Activated CD4-positive, alpha-beta memory T cell treated with anti-CD3 and anti-CD28 coated beads, Interleukin-2, amount 10 ng/mL, durations not matched to agents 7 days and 5 days (primary cell): ENCODE measurements around the gene MMP11. TPM values are rescaled to one million over a fixed set of nuclear protein-coding genes. Genes with fewer than 3 reads are reported as not detected.

Source experiments
- CTCF ChIA-PET: fragments of 350-600 bp; sonication (Branson Sonifier 250); formaldehyde crosslinking; loops from one replicate; lab custom pipeline; 2021; ENCODE audit warnings: antibody characterized with exemption, inconsistent platforms; lab: Charles Lee
- POLR2A ChIA-PET: fragments of 350-600 bp; sonication (Branson Sonifier 250); formaldehyde crosslinking; loops from one replicate; lab custom pipeline; 2021; ENCODE audit warnings: antibody characterized with exemption; lab: Charles Lee
- DNase-seq: peaks from one replicate; pipeline ENCODE4 v3.0.0-alpha.2; 2020
- H3K27ac Mint-ChIP-seq: one replicate; pipeline ENCODE4 v1.8.0; 2021; ENCODE audit warnings: mild to moderate bottlenecking, mixed read lengths
- H3K27me3 Mint-ChIP-seq: one replicate; pipeline ENCODE4 v1.8.0; 2021; ENCODE audit warnings: mixed read lengths
- H3K36me3 Mint-ChIP-seq: one replicate; pipeline ENCODE4 v1.8.0; 2021; ENCODE audit warnings: low read depth, mixed read lengths
- H3K4me1 Mint-ChIP-seq: one replicate; pipeline ENCODE4 v1.8.0; 2021; ENCODE audit warnings: mixed read lengths
- H3K4me3 Mint-ChIP-seq: one replicate; pipeline ENCODE4 v1.8.0; 2021; ENCODE audit warnings: mild to moderate bottlenecking, mixed read lengths
- H3K9me3 Mint-ChIP-seq: one replicate; pipeline ENCODE4 v1.8.0; 2021; ENCODE audit warnings: mixed read lengths
- total RNA-seq, 2 experiments: library from RNA; stranded (reverse); gene quantifications; one replicate each; pipeline ENCODE4 v1.2.3, GENCODE V29; 2021

Gene MMP11
- total RNA-seq, 2 experiments from 2014 or later: 0.20 to 0.28 TPM

DNA sequence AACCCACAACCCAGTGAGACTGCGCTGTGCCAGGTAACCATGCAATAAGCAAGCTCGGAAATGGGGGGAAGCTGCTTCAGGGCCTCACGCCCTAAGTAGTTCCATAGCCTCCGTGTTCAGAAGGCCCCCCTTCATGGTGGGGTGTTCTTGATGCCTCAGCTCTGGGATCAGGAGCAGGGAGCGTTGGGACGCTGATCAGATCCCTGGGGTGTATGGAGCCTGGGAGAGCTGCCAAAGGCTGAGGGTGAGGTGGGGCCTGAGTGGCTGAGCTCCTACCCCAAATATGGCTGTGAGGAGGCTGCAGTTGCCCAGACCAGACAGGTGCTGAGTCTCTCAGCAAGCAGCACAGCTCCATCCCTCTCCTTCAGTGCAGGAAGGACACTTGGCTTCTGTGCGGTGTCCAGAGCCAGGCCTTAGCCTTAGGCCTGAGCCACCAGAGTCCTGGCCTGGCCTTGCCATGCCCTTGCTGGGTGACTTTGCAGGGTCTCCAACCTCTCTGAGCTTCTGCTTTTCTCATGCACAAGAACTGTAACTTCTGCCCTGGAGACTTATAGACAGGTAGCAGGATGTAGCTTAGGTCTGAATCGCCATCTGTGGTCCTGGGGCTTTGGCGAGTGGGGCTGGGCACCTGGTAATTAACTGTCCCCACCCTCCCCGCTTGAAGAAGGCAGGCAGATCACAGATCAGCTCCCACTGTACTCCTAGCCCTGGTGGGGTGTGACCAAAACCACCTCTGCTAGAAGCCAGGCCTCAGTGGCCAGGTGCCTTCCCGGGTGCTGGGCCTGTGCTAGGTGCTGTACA lies 5.3 kb downstream of the MMP11 start:
- H3K4me3 Mint-ChIP-seq: no peak overlapping the region
- no peak for DNase-seq
- H3K9me3 Mint-ChIP-seq: no peaks in the 10 kb centered on the region
- peaks cover 15% of the 10 kb centered on the region for H3K27me3 Mint-ChIP-seq
- no peaks in the 10 kb centered on the region for H3K36me3 Mint-ChIP-seq
- H3K4me1 Mint-ChIP-seq: peaks cover 5% of the 10 kb centered on the region
- ChIA-PET CTCF (no interaction called here), POLR2A (interaction anchor here (1.1 kb wide), 1 partner anchor 11 kb away, joined by 3 read pairs; no protein-coding TSS in a partner anchor)
- H3K27ac Mint-ChIP-seq: no peak overlapping the region

DNA sequence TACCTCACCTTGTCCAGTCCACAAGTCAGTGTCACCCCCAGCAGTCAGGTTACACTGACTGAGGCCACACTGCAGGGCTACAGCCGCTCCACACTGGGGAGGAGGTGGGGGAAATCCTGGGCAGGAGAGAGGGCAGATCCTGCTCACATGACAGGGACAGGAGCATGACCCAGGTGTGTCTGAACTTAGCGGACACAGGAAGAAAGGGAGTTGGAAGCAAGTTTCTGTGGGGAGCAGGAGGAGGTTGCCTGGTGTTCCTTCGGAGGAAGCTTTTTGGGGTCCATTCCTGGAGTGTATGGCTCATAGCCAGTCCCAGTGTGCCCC lies 5.9 kb downstream of the MMP11 start:
- H3K4me3 Mint-ChIP-seq: no peak overlapping the region

DNA sequence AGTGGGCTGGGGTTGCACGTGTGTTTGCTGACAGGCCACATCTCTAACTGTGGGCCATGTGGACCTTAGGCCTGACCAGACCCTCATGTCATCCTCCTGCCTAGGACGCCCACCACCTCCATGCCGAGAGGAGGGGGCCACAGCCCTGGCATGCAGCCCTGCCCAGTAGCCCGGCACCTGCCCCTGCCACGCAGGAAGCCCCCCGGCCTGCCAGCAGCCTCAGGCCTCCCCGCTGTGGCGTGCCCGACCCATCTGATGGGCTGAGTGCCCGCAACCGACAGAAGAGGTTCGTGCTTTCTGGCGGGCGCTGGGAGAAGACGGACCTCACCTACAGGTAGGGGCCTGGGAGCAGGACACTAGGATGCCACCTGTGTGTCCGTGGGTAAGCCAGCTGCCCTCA lies 6.4 kb downstream of the MMP11 start:
- H3K36me3 Mint-ChIP-seq: no peaks in the 10 kb centered on the region
- H3K4me3 Mint-ChIP-seq: no peak overlapping the region
- DNase-seq: no peak
- ChIA-PET POLR2A (no interaction called here), CTCF (no interaction called here)
- H3K27ac Mint-ChIP-seq: no peak overlapping the region
- H3K9me3 Mint-ChIP-seq: no peaks in the 10 kb centered on the region
- H3K4me1 Mint-ChIP-seq: no peaks in the 10 kb centered on the region
- H3K27me3 Mint-ChIP-seq: peaks cover 5% of the 10 kb centered on the region

More for the DNA sequence above, 5.9 kb downstream of the MMP11 start:
- Mint-ChIP-seq H3K36me3 (no peaks in the 10 kb centered on the region), H3K4me1 (no peaks in the 10 kb centered on the region), H3K27ac (no peak overlapping the region), H3K27me3 (peaks cover 10% of the 10 kb centered on the region), H3K9me3 (no peaks in the 10 kb centered on the region)
- DNase-seq: no peak
- ChIA-PET CTCF (no interaction called here), POLR2A (interaction anchor here (1.1 kb wide), 1 partner anchor 11 kb away, joined by 3 read pairs; no protein-coding TSS in a partner anchor)

DNA sequence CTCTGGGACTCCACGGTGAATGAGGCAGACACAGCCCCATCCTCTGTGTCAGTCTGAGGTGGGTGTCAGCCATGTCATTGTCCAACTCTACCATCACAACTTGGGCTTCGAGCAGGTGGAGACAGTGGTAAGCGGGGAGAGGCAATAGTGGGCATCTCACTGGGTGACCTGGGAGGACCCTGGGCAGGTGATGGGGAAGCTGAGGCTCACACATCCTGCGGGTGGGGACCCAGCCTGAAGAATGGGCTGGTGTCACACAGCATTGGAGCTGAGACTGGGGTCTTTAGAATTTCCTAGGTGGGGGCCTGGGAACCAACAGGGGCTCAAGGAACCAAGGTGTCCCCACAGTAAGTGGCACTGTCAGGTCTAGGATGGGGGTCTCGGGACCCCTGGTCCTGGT lies 7.1 kb downstream of the MMP11 start:
- H3K9me3 Mint-ChIP-seq: no peaks in the 10 kb centered on the region
- CTCF ChIA-PET: no interaction called here
- H3K4me3 Mint-ChIP-seq: no peak overlapping the region
- no peaks in the 10 kb centered on the region for H3K27me3 Mint-ChIP-seq
- DNase-seq: no peak
- peaks cover 4% of the 10 kb centered on the region for H3K4me1 Mint-ChIP-seq
- no peak overlapping the region for H3K27ac Mint-ChIP-seq
- POLR2A ChIA-PET: no interaction called here
- no peaks in the 10 kb centered on the region for H3K36me3 Mint-ChIP-seq

DNA sequence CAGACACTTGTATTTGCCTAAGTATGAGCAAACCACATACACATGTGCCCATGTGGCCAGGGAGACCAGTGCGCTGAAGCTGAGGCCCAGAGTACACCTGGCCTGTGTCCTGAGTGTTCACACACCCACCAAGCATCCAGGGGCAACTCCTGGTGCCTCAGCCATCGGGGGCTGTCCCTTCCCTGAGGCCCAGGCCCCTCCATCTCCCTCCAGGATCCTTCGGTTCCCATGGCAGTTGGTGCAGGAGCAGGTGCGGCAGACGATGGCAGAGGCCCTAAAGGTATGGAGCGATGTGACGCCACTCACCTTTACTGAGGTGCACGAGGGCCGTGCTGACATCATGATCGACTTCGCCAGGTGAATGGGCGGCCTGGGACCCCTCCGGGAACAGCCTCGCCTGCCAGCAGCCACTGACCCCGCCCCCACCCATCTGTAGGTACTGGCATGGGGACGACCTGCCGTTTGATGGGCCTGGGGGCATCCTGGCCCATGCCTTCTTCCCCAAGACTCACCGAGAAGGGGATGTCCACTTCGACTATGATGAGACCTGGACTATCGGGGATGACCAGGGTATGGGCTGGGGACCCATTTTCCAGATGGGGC lies 7.6 kb downstream of the MMP11 start:
- Mint-ChIP-seq H3K9me3 (no peaks in the 10 kb centered on the region), H3K36me3 (no peaks in the 10 kb centered on the region), H3K4me1 (peaks cover 4% of the 10 kb centered on the region), H3K27ac (no peak overlapping the region), H3K4me3 (no peak overlapping the region), H3K27me3 (no peaks in the 10 kb centered on the region)
- DNase-seq: no peak
- POLR2A ChIA-PET: interaction anchor here (1.0 kb wide), 1 partner anchor 13 kb away, joined by 3 read pairs; no protein-coding TSS in a partner anchor
- CTCF ChIA-PET: no interaction called here

DNA sequence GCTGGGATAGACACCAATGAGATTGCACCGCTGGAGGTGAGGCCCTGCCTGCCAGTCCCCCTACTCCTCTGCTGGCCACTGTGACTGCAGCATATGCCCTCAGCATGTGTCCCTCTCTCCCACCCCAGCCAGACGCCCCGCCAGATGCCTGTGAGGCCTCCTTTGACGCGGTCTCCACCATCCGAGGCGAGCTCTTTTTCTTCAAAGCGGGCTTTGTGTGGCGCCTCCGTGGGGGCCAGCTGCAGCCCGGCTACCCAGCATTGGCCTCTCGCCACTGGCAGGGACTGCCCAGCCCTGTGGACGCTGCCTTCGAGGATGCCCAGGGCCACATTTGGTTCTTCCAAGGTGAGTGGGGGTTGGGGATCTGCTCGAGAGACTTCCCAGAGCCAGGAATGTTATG lies 8.4 kb downstream of the MMP11 start:
- H3K27me3 Mint-ChIP-seq: no peaks in the 10 kb centered on the region
- H3K27ac Mint-ChIP-seq: no peak overlapping the region

DNA sequence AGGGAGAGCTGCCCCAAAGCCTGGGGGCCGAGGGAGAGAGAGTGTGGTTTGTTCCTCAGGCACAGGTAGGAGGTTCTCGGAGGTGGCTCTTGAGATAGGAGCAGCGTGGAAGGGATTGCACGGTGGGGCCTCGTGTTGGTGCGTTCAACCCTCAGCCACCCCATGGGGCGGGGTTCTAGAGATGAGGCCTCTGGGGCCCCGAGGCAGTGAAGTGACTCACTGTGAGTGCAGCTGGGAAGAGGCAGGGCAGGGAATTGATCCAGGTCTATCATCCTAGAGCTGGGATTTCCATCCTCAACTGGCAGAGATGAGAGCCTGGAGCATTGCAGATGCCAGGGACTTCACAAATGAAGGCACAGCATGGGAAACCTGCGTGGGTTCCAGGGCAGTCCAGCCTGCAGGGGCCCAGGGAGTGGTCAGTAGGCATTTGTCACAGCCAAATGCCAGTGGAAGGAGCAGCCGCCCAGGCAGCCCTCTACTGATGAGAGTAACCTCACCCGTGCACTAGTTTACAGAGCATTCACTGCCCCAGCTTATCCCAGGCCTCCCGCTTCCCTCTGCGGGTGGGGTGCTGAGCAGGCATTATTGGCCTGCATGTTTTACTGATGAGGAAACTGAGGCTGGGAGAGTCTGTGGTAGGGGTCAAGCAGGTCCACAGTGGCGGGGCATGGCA lies 9.0 kb downstream of the MMP11 start:
- Mint-ChIP-seq H3K27me3 (no peaks in the 10 kb centered on the region), H3K4me3 (no peak overlapping the region), H3K27ac (no peak overlapping the region), H3K4me1 (peaks cover 12% of the 10 kb centered on the region), H3K36me3 (no peaks in the 10 kb centered on the region), H3K9me3 (no peaks in the 10 kb centered on the region)
- ChIA-PET CTCF (no interaction called here), POLR2A (no interaction called here)
- no peak for DNase-seq

More for the DNA sequence above, 8.4 kb downstream of the MMP11 start:
- POLR2A ChIA-PET: interaction anchor here (1.0 kb wide), 1 partner anchor 14 kb away, joined by 3 read pairs; no protein-coding TSS in a partner anchor
- CTCF ChIA-PET: no interaction called here
- DNase-seq: no peak
- no peaks in the 10 kb centered on the region for H3K36me3 Mint-ChIP-seq
- no peaks in the 10 kb centered on the region for H3K9me3 Mint-ChIP-seq
- H3K4me3 Mint-ChIP-seq: no peak overlapping the region
- peaks cover 6% of the 10 kb centered on the region for H3K4me1 Mint-ChIP-seq

DNA sequence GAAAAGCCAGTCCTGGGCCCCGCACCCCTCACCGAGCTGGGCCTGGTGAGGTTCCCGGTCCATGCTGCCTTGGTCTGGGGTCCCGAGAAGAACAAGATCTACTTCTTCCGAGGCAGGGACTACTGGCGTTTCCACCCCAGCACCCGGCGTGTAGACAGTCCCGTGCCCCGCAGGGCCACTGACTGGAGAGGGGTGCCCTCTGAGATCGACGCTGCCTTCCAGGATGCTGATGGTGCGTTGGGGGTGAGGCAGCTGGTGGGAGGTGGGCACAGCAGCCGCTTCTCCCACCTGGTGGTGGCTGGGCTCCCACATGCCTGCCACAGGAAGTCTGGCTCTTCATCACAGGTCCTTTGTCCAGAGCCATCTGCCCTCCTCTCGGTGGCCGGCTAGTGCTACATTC lies 9.6 kb downstream of the MMP11 start:
- DNase-seq: no peak
- Mint-ChIP-seq H3K27ac (no peak overlapping the region), H3K4me1 (peaks cover 13% of the 10 kb centered on the region), H3K36me3 (no peaks in the 10 kb centered on the region), H3K9me3 (no peaks in the 10 kb centered on the region), H3K27me3 (no peaks in the 10 kb centered on the region), H3K4me3 (no peak overlapping the region)
- ChIA-PET CTCF (interaction anchor here (1.0 kb wide), 1 partner anchor 67 kb away, joined by 3 read pairs; no protein-coding TSS in a partner anchor), POLR2A (no interaction called here)

DNA sequence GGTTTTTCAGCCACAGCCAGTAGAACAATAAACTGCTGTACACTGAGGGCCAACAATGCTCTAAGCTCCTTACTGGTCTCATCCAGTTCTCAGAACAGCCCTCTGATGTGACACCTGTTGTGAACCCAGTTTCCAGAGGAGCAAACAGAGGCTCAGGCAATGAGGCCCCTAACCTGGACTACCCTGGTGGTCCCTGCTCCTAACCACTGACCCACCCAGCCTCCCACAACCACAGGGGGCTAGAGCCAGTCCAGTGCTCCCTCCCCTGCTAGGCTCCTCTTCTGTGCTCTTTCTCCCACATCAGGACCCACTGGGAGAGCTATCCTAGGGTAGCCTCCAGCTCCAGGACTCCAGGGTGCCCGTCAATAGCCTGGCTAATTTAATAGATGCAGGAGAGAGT lies 10.1 kb downstream of the MMP11 start:
- no peaks in the 10 kb centered on the region for H3K36me3 Mint-ChIP-seq

DNA sequence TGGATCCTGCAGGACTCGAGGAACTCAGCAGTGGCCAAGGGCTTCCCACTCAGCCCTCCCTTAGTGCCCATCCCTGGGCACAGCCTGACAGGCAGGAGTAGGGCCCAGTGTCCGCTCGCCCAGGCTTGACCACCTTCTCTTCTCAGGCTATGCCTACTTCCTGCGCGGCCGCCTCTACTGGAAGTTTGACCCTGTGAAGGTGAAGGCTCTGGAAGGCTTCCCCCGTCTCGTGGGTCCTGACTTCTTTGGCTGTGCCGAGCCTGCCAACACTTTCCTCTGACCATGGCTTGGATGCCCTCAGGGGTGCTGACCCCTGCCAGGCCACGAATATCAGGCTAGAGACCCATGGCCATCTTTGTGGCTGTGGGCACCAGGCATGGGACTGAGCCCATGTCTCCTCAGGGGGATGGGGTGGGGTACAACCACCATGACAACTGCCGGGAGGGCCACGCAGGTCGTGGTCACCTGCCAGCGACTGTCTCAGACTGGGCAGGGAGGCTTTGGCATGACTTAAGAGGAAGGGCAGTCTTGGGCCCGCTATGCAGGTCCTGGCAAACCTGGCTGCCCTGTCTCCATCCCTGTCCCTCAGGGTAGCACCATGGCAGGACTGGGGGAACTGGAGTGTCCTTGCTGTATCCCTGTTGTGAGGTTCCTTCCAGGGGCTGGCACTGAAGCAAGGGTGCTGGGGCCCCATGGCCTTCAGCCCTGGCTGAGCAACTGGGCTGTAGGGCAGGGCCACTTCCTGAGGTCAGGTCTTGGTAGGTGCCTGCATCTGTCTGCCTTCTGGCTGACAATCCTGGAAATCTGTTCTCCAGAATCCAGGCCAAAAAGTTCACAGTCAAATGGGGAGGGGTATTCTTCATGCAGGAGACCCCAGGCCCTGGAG lies 10.9 kb downstream of the MMP11 start:
- H3K4me3 Mint-ChIP-seq: no peak overlapping the region
- no peak for DNase-seq
- H3K27me3 Mint-ChIP-seq: no peaks in the 10 kb centered on the region
- no peaks in the 10 kb centered on the region for H3K9me3 Mint-ChIP-seq
- ChIA-PET CTCF (interaction anchor here (1.0 kb wide), 1 partner anchor 66 kb away, joined by 3 read pairs; no protein-coding TSS in a partner anchor), POLR2A (no interaction called here)
- H3K36me3 Mint-ChIP-seq: no peaks in the 10 kb centered on the region
- no peak overlapping the region for H3K27ac Mint-ChIP-seq
- peaks cover 23% of the 10 kb centered on the region for H3K4me1 Mint-ChIP-seq

More for the DNA sequence above, 10.1 kb downstream of the MMP11 start:
- ChIA-PET CTCF (interaction anchor here (1.0 kb wide), 1 partner anchor 67 kb away, joined by 3 read pairs; no protein-coding TSS in a partner anchor), POLR2A (no interaction called here)
- H3K4me1 Mint-ChIP-seq: peaks cover 16% of the 10 kb centered on the region
- no peak overlapping the region for H3K27ac Mint-ChIP-seq
- H3K4me3 Mint-ChIP-seq: no peak overlapping the region
- H3K27me3 Mint-ChIP-seq: no peaks in the 10 kb centered on the region
- no peaks in the 10 kb centered on the region for H3K9me3 Mint-ChIP-seq
- DNase-seq: no peak

DNA sequence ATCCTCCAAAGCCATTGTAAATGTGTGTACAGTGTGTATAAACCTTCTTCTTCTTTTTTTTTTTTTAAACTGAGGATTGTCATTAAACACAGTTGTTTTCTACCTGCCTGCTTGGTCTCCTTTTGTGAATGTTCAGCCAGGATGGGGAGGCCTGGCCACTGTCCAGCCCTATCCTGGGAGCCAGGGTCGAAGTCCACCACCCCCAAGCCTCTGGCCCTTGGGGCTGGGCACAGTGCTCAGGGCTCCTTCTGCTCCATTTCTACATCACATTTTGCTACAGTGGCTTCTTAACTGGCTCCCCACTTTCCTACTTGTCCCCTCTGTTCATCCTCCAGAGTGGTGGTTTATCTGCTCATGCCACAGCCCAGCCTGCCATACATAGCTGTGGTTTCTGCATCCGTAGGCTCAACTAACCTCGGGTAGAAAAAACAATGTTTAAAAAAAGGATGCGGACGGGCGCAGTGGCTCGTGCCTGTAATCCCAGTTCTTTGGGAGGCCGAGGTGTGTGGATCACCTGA lies 11.6 kb downstream of the MMP11 start:
- peak; percentile 34 for DNase-seq
- Mint-ChIP-seq H3K27ac (peak overlapping the region; percentile 3), H3K4me3 (no peak overlapping the region)

DNA sequence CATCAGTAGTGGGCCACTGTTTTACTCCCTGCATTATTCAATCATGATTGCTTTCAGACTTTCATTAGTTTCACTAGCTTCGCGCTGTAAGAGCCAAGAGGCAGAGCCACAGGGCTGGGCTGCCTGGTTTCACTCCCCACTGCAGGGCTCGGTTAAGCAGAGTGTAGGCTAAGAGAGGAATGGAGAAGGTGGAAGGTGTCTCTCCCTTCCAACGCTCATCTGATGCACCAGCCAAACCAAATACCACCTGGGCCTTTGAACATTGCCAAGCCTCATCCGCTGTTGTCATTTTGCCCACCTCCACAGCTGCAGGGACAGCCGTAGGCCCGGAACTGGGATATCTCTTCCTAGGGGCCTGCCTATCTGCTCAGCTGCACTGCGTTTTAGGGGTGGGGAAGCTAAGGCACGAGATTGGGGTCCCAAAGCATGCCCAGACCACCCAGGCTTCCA lies 13.6 kb downstream of the MMP11 start:
- Mint-ChIP-seq H3K36me3 (peaks cover 3% of the 10 kb centered on the region), H3K9me3 (no peaks in the 10 kb centered on the region), H3K27ac (peak overlapping the region; percentile 91), H3K4me3 (peak overlapping the region; percentile 88), H3K27me3 (no peaks in the 10 kb centered on the region), H3K4me1 (peaks cover 37% of the 10 kb centered on the region)
- POLR2A ChIA-PET: interaction anchor here (0.8 to 2.4 kb wide), 7 partner anchors 11 to 225 kb away, joined by 3 to 17 read pairs (median 4); partner anchors contain the start of gene CABIN1
- DNase-seq: no peak
- CTCF ChIA-PET: interaction anchor here (0.6 to 1.1 kb wide), 2 partner anchors 16 to 57 kb away, joined by 3 to 9 read pairs; no protein-coding TSS in a partner anchor

More for the DNA sequence above, 11.6 kb downstream of the MMP11 start:
- no peaks in the 10 kb centered on the region for H3K9me3 Mint-ChIP-seq
- ChIA-PET CTCF (no interaction called here), POLR2A (no interaction called here)
- H3K27me3 Mint-ChIP-seq: no peaks in the 10 kb centered on the region
- H3K36me3 Mint-ChIP-seq: no peaks in the 10 kb centered on the region
- peaks cover 29% of the 10 kb centered on the region for H3K4me1 Mint-ChIP-seq
